Mesenchymal stem cell (in vitro differentiated cells and primary cell): ENCODE measurements around the gene C2CD4C.
A peak's percentile ranks its signal among the peaks of the same experiment; 100 is the strongest.

Experiments used
- DNase-seq: peaks from one replicate; pipeline ENCODE4 v3.0.0-alpha.2; 2013
- H2AFZ ChIP-seq: one replicate; pipeline ENCODE4 v1.6.1; 2013; ENCODE audit warnings: low read depth, mild to moderate bottlenecking, control low read depth, inconsistent platforms, low read length, moderate library complexity
- H2AK5ac ChIP-seq: 2 replicates; pipeline ENCODE4 v1.6.1; 2013; ENCODE audit warnings: low read length, moderate library complexity, mild to moderate bottlenecking, inconsistent platforms; ENCODE audit not compliant: severe bottlenecking
- H2BK120ac ChIP-seq: one replicate; pipeline ENCODE4 v1.6.1; 2013; ENCODE audit warnings: low read depth, mild to moderate bottlenecking, inconsistent platforms, low read length, moderate library complexity
- H2BK12ac ChIP-seq, 2 experiments: one replicate each; pipeline ENCODE4 v1.6.1; 2013; ENCODE audit warnings: inconsistent platforms in 2 of 2, low read length in 2 of 2, mild to moderate bottlenecking in 2 of 2, moderate library complexity in 2 of 2, control low read depth in 1 of 2
- H2BK15ac ChIP-seq: one replicate; pipeline ENCODE4 v1.6.1; 2013; ENCODE audit warnings: mild to moderate bottlenecking, low read depth, inconsistent platforms; ENCODE audit not compliant: poor library complexity, severe bottlenecking
- H2BK5ac ChIP-seq: 2 replicates; pipeline ENCODE4 v1.6.1; 2013; ENCODE audit warnings: low read depth, mild to moderate bottlenecking, low read length, control low read depth, inconsistent platforms; ENCODE audit not compliant: poor library complexity, severe bottlenecking
- H3K14ac ChIP-seq, 2 experiments: one replicate each; pipeline ENCODE4 v1.6.1; 2013; ENCODE audit warnings: inconsistent platforms in 2 of 2, low read length in 2 of 2, control low read depth in 1 of 2, mild to moderate bottlenecking in 1 of 2, moderate library complexity in 1 of 2
- H3K18ac ChIP-seq, 2 experiments: one replicate each; pipeline ENCODE4 v1.6.1; 2013; ENCODE audit warnings: inconsistent platforms in 2 of 2, low read length in 2 of 2, control low read depth in 1 of 2, low read depth in 1 of 2, mild to moderate bottlenecking in 1 of 2
- H3K23ac ChIP-seq, 2 experiments: one replicate each; pipeline ENCODE4 v1.6.1; 2013; ENCODE audit warnings: inconsistent platforms in 2 of 2, low read length in 2 of 2, mild to moderate bottlenecking in 2 of 2, moderate library complexity in 2 of 2, control low read depth in 1 of 2
- H3K27ac ChIP-seq: 2 replicates; pipeline ENCODE4 v1.5.1; 2013; ENCODE audit warnings: mild to moderate bottlenecking, moderate library complexity, low read length, control low read depth, inconsistent platforms; ENCODE audit not compliant: poor library complexity, severe bottlenecking
- H3K27me3 ChIP-seq, 2 experiments: 2 replicates each; pipeline versions ENCODE4 v1.6.1 to v1.7.0; 2013; ENCODE audit warnings: low read length in 2 of 2, mild to moderate bottlenecking in 2 of 2, moderate library complexity in 2 of 2, control low read depth in 1 of 2, inconsistent platforms in 1 of 2; ENCODE audit not compliant: control insufficient read depth in 1 of 2, insufficient read depth in 1 of 2
- H3K36me3 ChIP-seq, 2 experiments: 2 replicates each; pipeline versions ENCODE4 v1.6.1 to v1.7.0; 2013; ENCODE audit warnings: low read length in 2 of 2, control low read depth in 1 of 2, inconsistent platforms in 1 of 2, low read depth in 1 of 2, mild to moderate bottlenecking in 1 of 2; ENCODE audit not compliant: insufficient read depth in 2 of 2, control insufficient read depth in 1 of 2
- H3K4ac ChIP-seq, 2 experiments: one replicate each; pipeline ENCODE4 v1.6.1; 2013; ENCODE audit warnings: inconsistent platforms in 2 of 2, low read length in 2 of 2, mild to moderate bottlenecking in 2 of 2, moderate library complexity in 2 of 2, control low read depth in 1 of 2, low read depth in 1 of 2
- H3K4me1 ChIP-seq: 2 replicates; pipeline ENCODE4 v1.6.1; 2013; ENCODE audit warnings: low read depth, low read length, control low read depth; ENCODE audit not compliant: control insufficient read depth, insufficient read depth
- H3K4me2 ChIP-seq: 2 replicates; pipeline ENCODE4 v1.6.1; 2013; ENCODE audit warnings: low read length, mild to moderate bottlenecking, inconsistent platforms; ENCODE audit not compliant: poor library complexity, severe bottlenecking
- H3K4me3 ChIP-seq, 2 experiments: 2 replicates each; pipeline versions ENCODE4 v1.5.1 to v1.7.0; 2013; ENCODE audit warnings: low read length in 2 of 2, mild to moderate bottlenecking in 2 of 2, control low read depth in 1 of 2, low read depth in 1 of 2; ENCODE audit not compliant: insufficient read depth in 1 of 2
- H3K79me1 ChIP-seq: replicated peaks from 2 replicates; pipeline ENCODE4 v1.6.1; 2013; ENCODE audit warnings: mild to moderate bottlenecking, control low read depth, low read length, inconsistent platforms; ENCODE audit not compliant: poor library complexity, severe bottlenecking
- H3K9ac ChIP-seq: 2 replicates; pipeline ENCODE4 v1.7.0; 2013; ENCODE audit warnings: mild to moderate bottlenecking, low read length, moderate library complexity
- H3K9me3 ChIP-seq: 2 replicates; pipeline ENCODE4 v1.7.0; 2013; ENCODE audit warnings: mild to moderate bottlenecking, low read length; ENCODE audit not compliant: control insufficient read depth
- H4K8ac ChIP-seq: one replicate; pipeline ENCODE4 v1.6.1; 2013; ENCODE audit warnings: inconsistent platforms, mild to moderate bottlenecking, low read length, moderate library complexity
- H4K91ac ChIP-seq: one replicate; pipeline ENCODE4 v1.6.1; 2013; ENCODE audit warnings: mild to moderate bottlenecking, low read length, inconsistent platforms
- WGBS: methylation state at CpG from one replicate; pipeline ENCODE4 v1.1.7; 2013; ENCODE audit warnings: mixed read lengths; 5-methylcytosine and 5-hydroxymethylcytosine counted together

The C2CD4C gene

DNA sequence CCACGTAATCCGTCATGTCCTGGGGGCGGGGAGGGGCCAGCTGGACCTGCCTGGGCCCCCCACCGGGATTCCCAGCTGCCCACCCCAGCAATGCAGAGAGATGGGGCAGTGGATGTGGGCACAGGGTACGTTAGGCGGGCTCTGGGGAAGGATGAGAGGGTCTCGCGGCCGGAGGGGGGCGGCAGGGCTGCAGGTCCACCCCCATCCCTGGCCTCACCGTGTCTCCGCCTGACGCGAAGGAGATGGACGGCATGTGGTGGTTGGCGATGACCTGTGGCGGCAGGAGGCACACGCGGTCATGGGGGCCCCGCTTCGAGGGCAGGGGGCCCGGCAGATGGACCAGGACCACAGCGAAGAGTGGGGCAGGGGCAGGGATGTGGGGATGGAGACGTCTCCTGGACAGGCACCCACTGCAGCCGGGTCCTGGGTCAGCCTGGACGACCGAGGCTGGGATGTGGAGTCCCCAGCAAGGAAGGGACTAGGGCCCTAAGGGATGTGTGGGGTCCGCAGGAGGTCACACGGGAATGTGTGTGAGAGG lies 27.5 kb upstream of the C2CD4C start:
- Histone ChIP-seq H3K27ac (no peak overlapping the region), H3K4ac (no peak overlapping the region), H3K9ac (no peak overlapping the region), H3K23ac (no peak overlapping the region), H2AK5ac (no peak overlapping the region), H3K9me3 (no peaks in the 10 kb centered on the region), H3K36me3 (peaks cover 0 to 5% of the 10 kb centered on the region in 2 experiments), H4K91ac (peak overlapping the region; percentile 46), H3K4me1 (no peaks in the 10 kb centered on the region), H2BK15ac (no peak overlapping the region), H3K79me1 (no peaks in the 10 kb centered on the region), H3K27me3 (peaks cover 0 to 2% of the 10 kb centered on the region in 2 experiments), H4K8ac (no peak overlapping the region), H2AFZ (no peak overlapping the region), H2BK120ac (no peak overlapping the region), H3K18ac (no peak overlapping the region), H2BK12ac (no peak overlapping the region), H3K4me2 (no peak overlapping the region), H2BK5ac (no peak overlapping the region), H3K4me3 (no peak overlapping the region), H3K14ac (no peak overlapping the region)
- DNase-seq = no peak
- WGBS = 97% methylated on average over 25 of the region's 29 CpGs

DNA sequence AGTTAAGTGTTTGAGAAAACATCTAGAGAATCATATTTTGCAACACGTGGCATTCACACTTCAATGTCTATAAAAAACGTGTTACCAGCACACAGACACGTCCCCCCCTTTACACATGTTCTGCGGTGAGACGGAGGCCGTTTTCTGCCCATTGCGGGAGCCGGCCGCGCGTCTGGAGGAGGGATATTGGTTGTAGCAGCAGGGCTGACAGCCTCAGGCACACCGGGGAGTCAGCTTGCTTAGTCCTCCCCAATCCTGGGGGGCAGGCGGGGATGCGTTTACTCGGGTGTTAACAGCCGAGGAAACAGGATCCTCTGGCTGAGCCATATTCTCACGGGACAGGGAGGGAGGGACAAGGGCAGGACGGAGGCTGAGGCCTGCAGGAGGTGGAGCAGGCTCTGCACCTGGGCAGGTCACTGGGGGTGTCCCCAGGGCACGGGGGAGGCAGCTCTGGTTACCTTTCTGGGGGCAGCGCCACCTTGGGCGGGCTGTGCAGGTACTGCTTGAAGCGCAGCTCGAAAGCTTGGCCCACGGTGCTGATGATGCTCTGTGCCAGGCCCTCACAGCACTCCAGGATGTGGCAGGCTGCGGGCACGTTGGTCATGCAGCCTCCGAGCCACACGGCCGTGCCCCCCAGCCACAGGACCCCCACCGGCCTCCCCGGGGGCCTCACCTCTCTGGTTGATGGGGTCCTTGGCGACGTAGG lies 26.9 kb upstream of the C2CD4C start:
- Histone ChIP-seq H3K18ac (peak overlapping the region in 1 of 2 experiments; percentile 17), H2BK12ac (no peak overlapping the region), H3K4me1 (no peaks in the 10 kb centered on the region), H3K27ac (no peak overlapping the region), H4K8ac (no peak overlapping the region), H3K79me1 (no peaks in the 10 kb centered on the region), H3K23ac (no peak overlapping the region), H2BK15ac (no peak overlapping the region), H2AK5ac (no peak overlapping the region), H2AFZ (no peak overlapping the region), H3K4me2 (no peak overlapping the region), H3K36me3 (peaks cover 0 to 5% of the 10 kb centered on the region in 2 experiments), H3K14ac (no peak overlapping the region), H2BK5ac (no peak overlapping the region), H3K9ac (no peak overlapping the region), H3K4ac (no peak overlapping the region), H3K27me3 (no peaks in the 10 kb centered on the region), H4K91ac (no peak overlapping the region), H3K4me3 (no peak overlapping the region), H3K9me3 (no peaks in the 10 kb centered on the region), H2BK120ac (no peak overlapping the region)
- 91% methylated on average over 33 of the region's 33 CpGs for WGBS
- no peak for DNase-seq

- no peak overlapping the region for H2BK120ac ChIP-seq
- no peaks in the 10 kb centered on the region for H3K4me1 ChIP-seq
- no peaks in the 10 kb centered on the region for H3K79me1 ChIP-seq
- peaks cover 0 to 7% of the 10 kb centered on the region in 2 experiments for H3K36me3 ChIP-seq
- H2AK5ac ChIP-seq = no peak overlapping the region
- H3K9me3 ChIP-seq = no peaks in the 10 kb centered on the region
- no peak overlapping the region for H4K8ac ChIP-seq
- no peaks in the 10 kb centered on the region for H3K27me3 ChIP-seq
- H3K4me3 ChIP-seq = no peak overlapping the region
- no peak overlapping the region for H4K91ac ChIP-seq
- no peak for DNase-seq
- H3K9ac ChIP-seq = no peak overlapping the region
- no peak overlapping the region for H2BK12ac ChIP-seq
- no peak overlapping the region for H2BK5ac ChIP-seq
- no peak overlapping the region for H2BK15ac ChIP-seq
- no peak overlapping the region for H3K4ac ChIP-seq
- H2AFZ ChIP-seq = peak overlapping the region; percentile 42
- H3K27ac ChIP-seq = no peak overlapping the region
- no peak overlapping the region for H3K18ac ChIP-seq
- H3K4me2 ChIP-seq = no peak overlapping the region
- H3K14ac ChIP-seq = peak overlapping the region in 1 of 2 experiments; percentile 9
- H3K23ac ChIP-seq = no peak overlapping the region
- WGBS = 90% methylated on average over 24 of the region's 26 CpGs
Measured at GRCh38 chr19:435056-435706, 26.2 kb upstream of the C2CD4C start.

DNA sequence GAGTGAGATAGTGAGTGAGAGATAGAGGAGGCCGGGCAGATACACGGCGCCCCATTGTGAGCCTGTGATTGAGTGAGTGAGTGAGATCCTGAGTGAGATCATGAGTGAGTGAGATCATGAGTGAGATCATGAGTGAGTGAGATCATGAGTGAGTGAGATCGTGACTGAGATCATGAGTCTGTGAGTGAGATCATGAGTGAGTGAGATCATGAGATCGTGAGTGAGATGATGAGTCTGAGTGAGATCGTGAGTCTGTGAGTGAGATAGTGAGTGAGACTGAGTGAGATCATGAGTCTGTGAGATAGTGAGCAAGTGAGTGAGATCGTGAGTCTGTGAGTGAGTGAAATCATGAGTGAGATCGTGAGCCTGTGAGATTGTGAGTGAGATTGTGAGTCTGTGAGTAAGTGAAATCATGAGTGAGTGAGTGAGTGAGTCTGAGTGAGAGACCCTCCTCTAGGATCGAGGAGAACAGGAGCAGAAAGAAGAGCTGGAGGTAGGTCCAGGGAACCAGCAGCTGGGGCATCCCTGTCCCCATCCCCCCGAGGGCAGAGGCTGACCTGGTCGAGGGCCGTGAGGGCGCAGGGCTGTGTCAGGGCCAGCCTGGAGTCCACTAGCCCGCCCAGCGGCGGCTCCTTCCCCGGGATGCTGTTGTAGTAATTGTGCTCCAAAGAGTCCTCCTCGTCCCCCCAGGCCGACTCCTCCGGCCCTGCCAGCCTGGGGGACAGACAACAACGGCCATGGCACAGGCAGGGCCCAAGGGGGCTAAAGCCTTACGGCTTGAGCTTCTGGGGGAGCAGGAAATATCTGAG lies 25.4 kb upstream of the C2CD4C start:
- no peak overlapping the region for H3K4ac ChIP-seq
- H4K8ac ChIP-seq = no peak overlapping the region
- H3K9ac ChIP-seq = no peak overlapping the region
- H2BK120ac ChIP-seq = no peak overlapping the region
- H3K18ac ChIP-seq = no peak overlapping the region
- no peaks in the 10 kb centered on the region for H3K79me1 ChIP-seq
- peaks cover 0 to 9% of the 10 kb centered on the region in 2 experiments for H3K36me3 ChIP-seq
- no peak overlapping the region for H3K23ac ChIP-seq
- no peaks in the 10 kb centered on the region for H3K9me3 ChIP-seq
- no peak for DNase-seq
- H3K4me1 ChIP-seq = no peaks in the 10 kb centered on the region
- H2BK5ac ChIP-seq = no peak overlapping the region
- 93% methylated on average over 22 of the region's 22 CpGs for WGBS
- H3K27ac ChIP-seq = no peak overlapping the region
- no peak overlapping the region for H2BK12ac ChIP-seq
- H3K4me2 ChIP-seq = no peak overlapping the region
- no peak overlapping the region for H2AK5ac ChIP-seq
- H2AFZ ChIP-seq = no peak overlapping the region
- no peak overlapping the region for H2BK15ac ChIP-seq
- H4K91ac ChIP-seq = no peak overlapping the region
- no peak overlapping the region for H3K14ac ChIP-seq
- no peaks in the 10 kb centered on the region for H3K27me3 ChIP-seq
- H3K4me3 ChIP-seq = no peak overlapping the region
